ENCODE results near the gene PEX5L. TPM values are rescaled to one million over a fixed set of nuclear protein-coding genes. Genes with fewer than 3 reads are reported as not detected.

The PEX5L gene
- total RNA-seq, 1 experiment from 2014 or later, result not detected

GRCh38 chr3:179927191-179927590 lies 109.5 kb downstream of the PEX5L start:
- no peaks in the 10 kb centered on the region for H3K9me3 ChIP-seq (replicated peaks)
- H3K4me3 ChIP-seq, result no peak overlapping the region
- H3K36me3 ChIP-seq, result no peaks in the 10 kb centered on the region
- H3K27ac ChIP-seq, result no peak overlapping the region
- no peaks in the 10 kb centered on the region for H3K4me1 ChIP-seq
- H3K27me3 ChIP-seq, result no peaks in the 10 kb centered on the region; the same call in 1 of the 2 replicates
- no peak for DNase-seq

- no peak for DNase-seq
These were observed 114.8 kb downstream of the PEX5L start for GRCh38 chr3:179921951-179922350.

GRCh38 chr3:179921500-179921899 lies 115.2 kb downstream of the PEX5L start:
- no peak for DNase-seq
- no peaks in the 10 kb centered on the region for H3K4me1 ChIP-seq
- H3K36me3 ChIP-seq, result no peaks in the 10 kb centered on the region
- no peaks in the 10 kb centered on the region for H3K9me3 ChIP-seq (replicated peaks)
- no peak overlapping the region for H3K27ac ChIP-seq
- H3K4me3 ChIP-seq, result no peak overlapping the region
- no peaks in the 10 kb centered on the region for H3K27me3 ChIP-seq

More at GRCh38 chr3:179921951-179922350, 114.8 kb downstream of the PEX5L start:
- Histone ChIP-seq H3K9me3 (replicated peaks) (no peaks in the 10 kb centered on the region), H3K27ac (no peak overlapping the region), H3K4me1 (no peaks in the 10 kb centered on the region), H3K4me3 (no peak overlapping the region), H3K36me3 (no peaks in the 10 kb centered on the region), H3K27me3 (no peaks in the 10 kb centered on the region)

- no peak for DNase-seq
- Histone ChIP-seq H3K4me3 (no peak overlapping the region), H3K4me1 (no peaks in the 10 kb centered on the region), H3K36me3 (no peaks in the 10 kb centered on the region), H3K27me3 (no peaks in the 10 kb centered on the region), H3K27ac (no peak overlapping the region), H3K9me3 (replicated peaks) (no peaks in the 10 kb centered on the region)
These were observed 128.8 kb downstream of the PEX5L start for GRCh38 chr3:179907784-179908482.

- no peak overlapping the region for H3K27ac ChIP-seq
- DNase-seq, result no peak
- H3K9me3 ChIP-seq (replicated peaks), result no peaks in the 10 kb centered on the region
- no peaks in the 10 kb centered on the region for H3K36me3 ChIP-seq
- H3K27me3 ChIP-seq, result no peaks in the 10 kb centered on the region
- H3K4me1 ChIP-seq, result no peaks in the 10 kb centered on the region
- no peak overlapping the region for H3K4me3 ChIP-seq
These were observed 134.7 kb downstream of the PEX5L start for GRCh38 chr3:179902061-179902460.

- H3K4me1 ChIP-seq, result no peaks in the 10 kb centered on the region
- H3K4me3 ChIP-seq, result no peak overlapping the region
- H3K27ac ChIP-seq, result no peak overlapping the region
- no peaks in the 10 kb centered on the region for H3K9me3 ChIP-seq (replicated peaks)
- DNase-seq, result peak; percentile 41 to 62
- H3K27me3 ChIP-seq, result no peaks in the 10 kb centered on the region
- no peaks in the 10 kb centered on the region for H3K36me3 ChIP-seq
These were observed 138.7 kb downstream of the PEX5L start for GRCh38 chr3:179898024-179898423.

- H3K4me3 ChIP-seq, result no peak overlapping the region
- no peak overlapping the region for H3K27ac ChIP-seq
- no peaks in the 10 kb centered on the region for H3K27me3 ChIP-seq
- DNase-seq, result no peak
- no peaks in the 10 kb centered on the region for H3K9me3 ChIP-seq (replicated peaks)
- H3K4me1 ChIP-seq, result no peaks in the 10 kb centered on the region
- H3K36me3 ChIP-seq, result no peaks in the 10 kb centered on the region
These were observed 139.5 kb downstream of the PEX5L start for GRCh38 chr3:179897231-179897630.

- H3K27ac ChIP-seq, result no peak overlapping the region
- no peaks in the 10 kb centered on the region for H3K4me1 ChIP-seq
- no peaks in the 10 kb centered on the region for H3K36me3 ChIP-seq
- no peaks in the 10 kb centered on the region for H3K27me3 ChIP-seq
- H3K4me3 ChIP-seq, result no peak overlapping the region
- no peaks in the 10 kb centered on the region for H3K9me3 ChIP-seq (replicated peaks)
- DNase-seq, result no peak
These were observed 140.2 kb downstream of the PEX5L start for GRCh38 chr3:179896507-179896906.

GRCh38 chr3:179895330-179895729 lies 141.4 kb downstream of the PEX5L start:
- DNase-seq, result no peak
- Histone ChIP-seq H3K27me3 (no peaks in the 10 kb centered on the region), H3K4me1 (no peaks in the 10 kb centered on the region), H3K4me3 (no peak overlapping the region), H3K27ac (no peak overlapping the region), H3K36me3 (no peaks in the 10 kb centered on the region), H3K9me3 (replicated peaks) (no peaks in the 10 kb centered on the region)

- Histone ChIP-seq H3K27me3 (no peaks in the 10 kb centered on the region; the same call in 1 of the 2 replicates), H3K36me3 (no peaks in the 10 kb centered on the region), H3K4me1 (no peaks in the 10 kb centered on the region), H3K9me3 (replicated peaks) (no peaks in the 10 kb centered on the region), H3K27ac (no peak overlapping the region), H3K4me3 (no peak overlapping the region)
- no peak for DNase-seq
These were observed 149.3 kb downstream of the PEX5L start for GRCh38 chr3:179887295-179887943.

- no peaks in the 10 kb centered on the region for H3K4me1 ChIP-seq
- no peak overlapping the region for H3K27ac ChIP-seq
- H3K36me3 ChIP-seq, result no peaks in the 10 kb centered on the region
- no peak overlapping the region for H3K4me3 ChIP-seq
- no peak for DNase-seq
- no peaks in the 10 kb centered on the region for H3K9me3 ChIP-seq (replicated peaks)
- no peaks in the 10 kb centered on the region; the same call in 1 of the 2 replicates for H3K27me3 ChIP-seq
These were observed 150.8 kb downstream of the PEX5L start for GRCh38 chr3:179885950-179886349.

GRCh38 chr3:179884136-179884535 lies 152.6 kb downstream of the PEX5L start:
- H3K27ac ChIP-seq, result no peak overlapping the region
- no peaks in the 10 kb centered on the region for H3K9me3 ChIP-seq (replicated peaks)
- no peaks in the 10 kb centered on the region for H3K4me1 ChIP-seq
- DNase-seq, result no peak
- H3K36me3 ChIP-seq, result no peaks in the 10 kb centered on the region
- H3K27me3 ChIP-seq, result no peaks in the 10 kb centered on the region; the same call in 1 of the 2 replicates
- no peak overlapping the region for H3K4me3 ChIP-seq

- Histone ChIP-seq H3K27ac (no peak overlapping the region), H3K9me3 (replicated peaks) (no peaks in the 10 kb centered on the region), H3K4me3 (no peak overlapping the region), H3K36me3 (no peaks in the 10 kb centered on the region), H3K27me3 (no peaks in the 10 kb centered on the region; the same call in 1 of the 2 replicates), H3K4me1 (no peaks in the 10 kb centered on the region)
- no peak for DNase-seq
These were observed 154.4 kb downstream of the PEX5L start for GRCh38 chr3:179882292-179882691.

- no peak for DNase-seq
- no peaks in the 10 kb centered on the region for H3K36me3 ChIP-seq
- no peaks in the 10 kb centered on the region; the same call in 1 of the 2 replicates for H3K27me3 ChIP-seq
- H3K4me1 ChIP-seq, result no peaks in the 10 kb centered on the region
- H3K4me3 ChIP-seq, result no peak overlapping the region
- no peaks in the 10 kb centered on the region for H3K9me3 ChIP-seq (replicated peaks)
- H3K27ac ChIP-seq, result no peak overlapping the region
These were observed 154.9 kb downstream of the PEX5L start for GRCh38 chr3:179881791-179882190.

- Histone ChIP-seq H3K36me3 (no peaks in the 10 kb centered on the region), H3K9me3 (replicated peaks) (no peaks in the 10 kb centered on the region), H3K4me1 (no peaks in the 10 kb centered on the region), H3K27me3 (no peaks in the 10 kb centered on the region; the same call in 1 of the 2 replicates), H3K4me3 (no peak overlapping the region), H3K27ac (no peak overlapping the region)
- DNase-seq, result no peak
These were observed 155.9 kb downstream of the PEX5L start for GRCh38 chr3:179880868-179881267.
